ENCODE data around the gene SYP.

The SYP gene

DNA sequence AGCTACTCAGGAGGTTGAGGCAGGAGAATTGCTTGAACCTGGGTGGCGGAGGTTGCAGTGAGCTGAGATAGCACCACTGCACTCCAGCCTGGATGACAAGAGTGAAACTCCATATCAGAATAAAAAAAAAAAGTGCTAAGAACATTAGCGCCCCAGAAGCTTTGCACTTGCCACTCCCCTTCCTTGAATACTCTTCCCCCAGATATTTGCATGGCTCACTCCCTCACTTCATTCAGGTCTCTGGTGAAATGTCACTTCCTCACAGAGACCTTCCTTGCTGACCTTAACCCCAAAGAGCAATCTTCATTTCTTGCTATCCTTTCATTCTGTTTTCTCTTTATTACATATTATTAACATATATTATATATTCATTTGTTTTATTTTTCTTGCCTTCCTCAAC lies 21.9 kb upstream of the SYP start:
- TF ChIP-seq, protein P1, sequence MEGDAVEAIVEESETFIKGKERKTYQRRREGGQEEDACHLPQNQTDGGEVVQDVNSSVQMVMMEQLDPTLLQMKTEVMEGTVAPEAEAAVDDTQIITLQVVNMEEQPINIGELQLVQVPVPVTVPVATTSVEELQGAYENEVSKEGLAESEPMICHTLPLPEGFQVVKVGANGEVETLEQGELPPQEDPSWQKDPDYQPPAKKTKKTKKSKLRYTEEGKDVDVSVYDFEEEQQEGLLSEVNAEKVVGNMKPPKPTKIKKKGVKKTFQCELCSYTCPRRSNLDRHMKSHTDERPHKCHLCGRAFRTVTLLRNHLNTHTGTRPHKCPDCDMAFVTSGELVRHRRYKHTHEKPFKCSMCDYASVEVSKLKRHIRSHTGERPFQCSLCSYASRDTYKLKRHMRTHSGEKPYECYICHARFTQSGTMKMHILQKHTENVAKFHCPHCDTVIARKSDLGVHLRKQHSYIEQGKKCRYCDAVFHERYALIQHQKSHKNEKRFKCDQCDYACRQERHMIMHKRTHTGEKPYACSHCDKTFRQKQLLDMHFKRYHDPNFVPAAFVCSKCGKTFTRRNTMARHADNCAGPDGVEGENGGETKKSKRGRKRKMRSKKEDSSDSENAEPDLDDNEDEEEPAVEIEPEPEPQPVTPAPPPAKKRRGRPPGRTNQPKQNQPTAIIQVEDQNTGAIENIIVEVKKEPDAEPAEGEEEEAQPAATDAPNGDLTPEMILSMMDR (IDR thresholded peaks at IDR 0.05): no peak
- no peak for TF ChIP-seq ZFX (IDR thresholded peaks at IDR 0.05; ENCODE audit: borderline replicate concordance)
- no peak overlapping the region for H3K27ac ChIP-seq

DNA sequence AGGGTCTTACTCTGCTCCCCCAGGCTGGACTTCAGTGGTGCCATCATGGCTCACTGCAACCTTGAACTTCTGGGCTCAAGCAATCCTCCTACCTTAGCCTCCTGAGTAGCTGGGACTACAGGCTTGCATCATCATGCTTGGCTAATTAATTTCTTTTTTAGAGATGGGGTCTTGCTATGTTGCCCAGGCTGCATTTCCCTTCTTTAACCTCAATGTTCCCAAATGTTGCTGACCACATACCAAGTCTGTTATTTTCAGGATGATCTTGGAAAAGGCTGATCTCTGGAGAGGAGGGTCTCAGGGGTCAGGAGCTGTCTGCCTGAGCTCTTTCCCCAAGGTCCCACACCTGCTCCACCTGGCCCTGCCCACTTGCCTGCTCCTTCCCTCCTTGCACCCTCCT lies 20.1 kb upstream of the SYP start:
- TF ChIP-seq, protein P1 (IDR thresholded peaks at IDR 0.05): no peak
- TF ChIP-seq ZFX (IDR thresholded peaks at IDR 0.05; ENCODE audit: borderline replicate concordance): no peak
- H3K27ac ChIP-seq: no peak overlapping the region

DNA sequence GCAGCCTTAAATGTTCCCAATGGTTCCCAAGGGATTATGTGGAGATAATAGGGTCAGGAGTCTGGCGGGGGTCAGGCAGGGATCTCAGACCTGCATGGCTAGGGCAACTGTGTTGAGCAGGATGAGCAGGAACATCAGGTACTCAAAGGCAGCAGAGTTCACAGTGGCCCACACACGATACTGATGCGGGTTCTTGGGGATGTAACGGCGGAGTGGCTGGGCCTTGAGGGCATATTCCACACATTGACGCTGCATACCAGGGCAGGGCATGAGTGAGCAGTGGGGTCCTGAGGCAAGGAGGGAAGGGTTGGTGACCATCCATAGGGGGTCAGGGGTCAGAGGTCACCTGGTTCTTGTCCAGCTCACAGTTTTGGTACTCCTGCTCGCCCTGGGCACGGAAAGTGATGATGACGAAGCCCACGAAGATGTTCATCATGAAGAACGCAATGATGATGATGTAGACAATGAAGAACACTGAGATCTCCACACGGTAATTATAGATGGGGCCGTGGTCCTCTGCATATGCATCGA lies 15.1 kb upstream of the SYP start:
- no peak overlapping the region for H3K27ac ChIP-seq
- TF ChIP-seq, protein P1 (IDR thresholded peaks at IDR 0.05): no peak
- no peak for TF ChIP-seq ZFX (IDR thresholded peaks at IDR 0.05; ENCODE audit: borderline replicate concordance)

DNA sequence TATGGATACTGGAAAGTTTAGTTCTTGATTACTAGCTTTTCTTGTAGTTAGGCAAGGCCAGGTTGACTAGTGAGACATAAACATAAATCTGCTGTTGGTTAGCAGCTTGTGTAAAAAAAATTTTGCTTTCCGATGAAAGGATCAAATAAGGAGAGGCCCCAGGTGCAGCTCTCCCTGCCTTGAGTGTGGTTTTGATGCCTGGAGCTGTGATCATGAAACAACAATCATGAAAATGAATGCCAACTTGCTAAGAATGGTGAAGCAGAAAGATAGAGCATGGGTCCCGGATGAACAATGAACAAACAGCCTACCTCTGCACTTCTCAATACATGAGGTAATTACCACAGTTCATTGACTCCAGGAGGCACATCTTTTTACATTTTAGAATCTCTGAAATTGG lies 14.4 kb upstream of the SYP start:
- TF ChIP-seq ZFX (IDR thresholded peaks at IDR 0.05; ENCODE audit: borderline replicate concordance): no peak
- TF ChIP-seq, protein P1 (IDR thresholded peaks at IDR 0.05): no peak
- no peak overlapping the region for H3K27ac ChIP-seq

DNA sequence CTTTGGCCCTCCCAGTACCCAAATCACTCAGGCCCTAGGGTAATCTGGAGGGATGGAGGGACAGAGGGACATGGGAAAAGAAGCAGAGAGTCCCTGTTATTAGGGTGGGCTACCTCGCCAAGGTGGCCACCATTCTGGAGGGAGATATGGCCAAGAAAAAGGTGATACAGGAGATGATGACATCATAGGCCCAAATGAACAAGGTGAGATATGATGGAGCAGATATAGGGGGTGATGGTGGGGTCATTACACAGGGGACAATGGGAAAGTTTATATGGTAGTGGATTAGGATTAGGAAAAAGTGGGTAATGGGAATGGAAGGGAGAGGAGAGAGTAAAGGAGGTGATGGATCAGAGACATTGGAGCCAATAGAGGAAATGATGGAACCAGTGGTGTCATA lies 12.9 kb upstream of the SYP start:
- TF ChIP-seq, protein P1 (IDR thresholded peaks at IDR 0.05): no peak
- H3K27ac ChIP-seq: no peak overlapping the region

DNA sequence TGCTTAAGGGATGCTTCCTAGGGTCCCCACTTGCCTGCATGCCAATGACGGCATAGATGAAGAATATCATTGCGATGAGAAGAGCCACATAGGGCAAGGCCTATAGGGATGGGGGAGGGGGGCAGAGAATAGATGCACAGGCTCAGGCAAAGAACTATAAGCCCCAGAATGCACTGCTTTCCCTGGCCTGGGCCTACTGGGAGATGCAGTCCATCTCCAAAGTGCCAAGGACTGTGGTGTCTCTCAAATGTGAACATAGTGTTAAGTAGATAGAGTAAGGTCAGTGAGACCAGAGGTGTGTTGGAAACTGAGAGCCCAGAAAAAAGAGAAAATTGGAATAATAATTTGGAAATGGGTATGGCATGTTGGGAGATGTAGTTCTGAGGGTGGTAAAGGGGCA lies 12.2 kb upstream of the SYP start:
- no peak for TF ChIP-seq ZFX (IDR thresholded peaks at IDR 0.05; ENCODE audit: borderline replicate concordance)
- TF ChIP-seq, protein P1 (IDR thresholded peaks at IDR 0.05): no peak
- no peak overlapping the region for H3K27ac ChIP-seq

DNA sequence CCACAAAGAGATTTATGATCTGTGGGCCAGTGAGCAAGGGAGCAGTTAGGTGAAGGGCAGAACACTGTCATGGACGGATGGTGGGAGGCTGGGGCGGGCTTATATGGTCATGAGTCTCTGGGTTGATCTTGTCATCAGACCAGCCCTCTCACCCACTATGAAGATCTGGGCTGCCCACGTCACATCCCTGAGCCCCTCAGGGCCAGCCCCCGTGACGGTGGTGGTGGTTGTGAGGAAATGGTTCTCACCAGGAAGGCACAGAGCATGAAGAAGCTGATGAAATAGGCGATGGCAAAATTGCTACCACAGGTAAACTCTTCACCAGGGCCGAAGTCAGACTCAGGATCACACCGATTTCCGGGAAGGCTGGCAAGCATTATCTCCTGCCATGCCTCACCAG lies 11.1 kb upstream of the SYP start:
- TF ChIP-seq ZFX (IDR thresholded peaks at IDR 0.05; ENCODE audit: borderline replicate concordance): no peak
- TF ChIP-seq, protein P1 (IDR thresholded peaks at IDR 0.05): no peak
- H3K27ac ChIP-seq: no peak overlapping the region
